GM21515 (cell line): ENCODE measurements around the gene ELK3.
A peak's percentile ranks its signal among the peaks of the same experiment; 100 is the strongest.

Experiments used
- ATAC-seq: cut with Tn5 transposase; IDR thresholded peaks from one replicate; pipeline ENCODE4 v1.9.1; 2021; ENCODE audit not compliant: unreplicated experiment

Gene ELK3

GRCh38 chr12:96193725-96194575, at the start of gene ELK3:
Gene ELK3, plus strand, starts transcription at chr12:96194375.
- peak; percentile 48 for ATAC-seq

GRCh38 chr12:96146747-96147146, 47.4 kb upstream of the ELK3 start:
- no peak for ATAC-seq

- no peak for ATAC-seq
These were observed 43.7 kb upstream of the ELK3 start for GRCh38 chr12:96150442-96150841.

DNA sequence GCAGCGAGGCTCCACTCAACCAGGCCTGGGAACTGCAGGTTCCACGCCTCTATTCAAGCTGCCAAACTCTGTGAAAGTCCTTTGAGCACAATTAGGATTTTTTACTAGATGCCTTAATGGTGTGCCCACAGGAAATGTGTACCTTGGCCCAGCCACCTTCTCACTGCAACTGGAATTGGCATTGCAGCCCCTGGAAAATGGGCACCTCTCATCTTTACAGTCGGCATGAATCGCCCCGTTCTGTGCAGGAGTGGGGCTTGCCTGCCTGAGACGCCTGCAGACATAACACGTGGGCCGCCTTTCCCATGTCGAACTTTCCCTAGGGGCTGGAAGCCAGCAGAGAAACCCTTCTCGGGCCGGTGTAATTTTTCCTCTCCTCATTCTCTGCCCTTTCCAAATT, 42.0 kb upstream of the ELK3 start:
- no peak for ATAC-seq

DNA sequence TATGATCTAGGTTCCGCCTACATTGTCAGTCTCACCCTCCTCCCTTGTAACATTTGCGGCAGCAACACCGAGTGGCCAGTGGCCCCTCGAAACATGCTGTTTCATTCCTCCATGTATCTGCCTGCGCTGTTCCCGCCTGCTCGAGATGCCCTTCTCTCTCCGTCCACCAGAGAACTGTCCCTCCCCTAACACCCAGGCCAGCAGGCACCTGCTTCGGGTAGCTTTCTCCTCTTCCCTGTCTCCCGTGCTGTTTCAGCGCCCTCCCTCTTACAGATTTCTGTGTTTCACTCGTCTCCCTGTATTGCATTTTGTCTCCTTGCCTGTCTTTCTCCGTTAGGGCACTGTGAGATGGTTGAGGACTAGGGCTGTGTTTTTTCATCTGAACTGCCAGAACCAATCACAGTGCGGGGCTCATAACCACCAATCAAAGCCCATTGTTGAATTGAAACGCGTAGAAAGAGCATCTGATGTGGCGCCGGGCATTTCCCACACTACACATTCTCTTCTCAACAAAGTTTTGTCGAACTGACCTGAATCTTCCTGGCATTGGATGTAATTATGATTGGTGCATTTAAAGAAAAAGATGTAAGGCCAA, 40.9 kb upstream of the ELK3 start:
- no peak for ATAC-seq

DNA sequence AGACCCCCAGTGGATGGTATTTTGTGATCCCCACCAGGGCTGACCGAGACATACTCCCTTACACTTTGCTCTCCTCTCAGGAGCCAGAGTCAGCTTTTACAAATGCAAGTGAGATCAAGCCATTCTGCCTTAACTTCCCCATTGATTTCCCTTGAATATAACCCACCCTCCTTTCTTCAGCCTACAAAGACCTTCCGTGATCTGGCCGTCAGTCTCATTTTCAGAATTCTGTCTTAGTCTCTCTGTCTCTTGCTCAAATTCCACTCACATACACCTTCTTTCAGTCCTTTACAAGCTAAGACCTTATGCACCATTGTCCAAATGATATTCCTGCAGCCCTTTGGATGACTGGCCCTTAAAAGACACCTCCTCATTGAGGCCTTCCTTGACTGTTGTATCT, 39.0 kb upstream of the ELK3 start:
- ATAC-seq, result no peak

DNA sequence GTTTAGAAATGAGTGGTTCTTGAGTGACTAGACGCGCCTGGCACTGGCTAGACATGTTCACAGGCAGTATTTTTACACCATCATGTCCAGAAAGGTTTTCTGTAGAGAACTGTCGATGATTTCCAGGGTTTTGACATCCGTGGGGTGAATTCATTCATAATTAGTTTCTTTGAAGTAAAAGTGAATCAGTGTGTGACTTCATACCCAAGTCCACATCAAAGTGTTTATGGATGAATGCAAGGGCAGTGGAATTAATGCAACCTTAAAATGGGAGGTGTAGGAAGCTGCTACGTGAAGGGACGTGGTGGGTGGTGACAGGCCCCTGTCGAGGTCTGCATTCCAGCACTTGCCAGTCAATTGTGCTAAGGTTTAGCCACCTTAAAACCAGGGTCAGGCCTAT, 38.4 kb upstream of the ELK3 start:
- no peak for ATAC-seq

DNA sequence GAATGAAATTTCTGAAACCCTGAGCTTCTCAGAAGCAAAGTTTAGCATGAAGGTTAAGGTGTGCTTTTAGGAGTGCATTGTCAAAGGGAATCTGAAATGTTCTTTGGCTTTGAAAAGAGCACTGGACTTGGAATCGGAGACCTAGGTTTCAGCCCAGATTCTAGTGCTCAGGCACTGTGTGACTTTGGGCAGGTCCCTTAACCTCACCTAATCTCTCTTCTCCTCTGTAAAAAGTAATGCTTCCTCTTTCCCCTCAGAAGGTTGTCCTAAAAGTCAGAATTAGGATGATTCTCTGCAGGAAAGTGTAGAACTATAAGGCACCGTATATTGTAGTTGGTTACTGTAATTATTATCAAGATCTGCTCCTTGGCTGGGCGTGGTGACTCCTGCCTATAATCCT, 38.0 kb upstream of the ELK3 start:
- no peak for ATAC-seq

- no peak for ATAC-seq
These were observed 36.7 kb upstream of the ELK3 start for GRCh38 chr12:96157427-96157826.

DNA sequence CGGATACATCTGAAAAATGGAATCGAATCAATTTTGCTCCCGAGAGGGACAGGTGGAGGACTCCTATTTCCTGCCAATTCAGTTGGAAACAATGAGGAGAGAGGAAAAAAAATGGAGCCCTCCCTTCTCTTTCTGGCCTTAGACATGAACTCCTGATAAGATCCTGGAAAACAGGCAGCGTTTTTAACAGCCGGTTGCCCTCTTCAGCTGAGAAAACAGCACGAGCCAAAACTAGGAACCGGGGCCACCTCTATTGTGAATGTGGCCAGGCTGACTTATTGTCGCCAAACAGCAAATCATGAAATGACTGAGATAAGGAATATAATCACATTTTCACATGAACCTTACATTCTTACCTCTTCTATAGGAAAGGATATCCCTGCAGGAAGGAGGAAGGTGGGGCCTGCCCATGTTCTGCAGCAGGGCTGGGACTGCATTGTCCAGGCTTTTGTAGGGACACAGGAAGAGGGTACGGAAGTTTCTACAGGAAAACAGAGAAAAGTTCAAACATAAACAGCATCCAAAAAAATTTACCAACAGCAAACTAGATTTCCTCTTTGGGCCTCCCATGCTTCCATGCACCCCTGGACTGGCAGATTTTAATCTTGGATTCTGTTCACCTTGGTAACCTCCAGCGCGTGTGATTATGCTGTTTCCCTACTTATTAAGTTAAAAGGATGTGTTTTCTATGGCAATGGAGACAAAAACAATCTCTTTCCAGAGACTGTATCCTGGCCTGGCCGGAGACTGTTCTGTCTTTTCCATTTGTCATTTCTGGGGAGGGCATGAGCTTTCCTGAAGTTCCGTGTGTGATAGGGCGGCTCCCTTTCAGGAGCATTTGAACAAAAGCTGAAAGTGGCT, 29.0 kb upstream of the ELK3 start:
- no peak for ATAC-seq

GRCh38 chr12:96166765-96167164, 27.4 kb upstream of the ELK3 start:
- ATAC-seq, result no peak

GRCh38 chr12:96167492-96167891, 26.7 kb upstream of the ELK3 start:
- ATAC-seq, result no peak

GRCh38 chr12:96170328-96170727, 23.8 kb upstream of the ELK3 start:
- ATAC-seq, result no peak

- no peak for ATAC-seq
These were observed 23.4 kb upstream of the ELK3 start for GRCh38 chr12:96170762-96171161.

GRCh38 chr12:96171905-96172304, 22.3 kb upstream of the ELK3 start:
- ATAC-seq, result no peak

DNA sequence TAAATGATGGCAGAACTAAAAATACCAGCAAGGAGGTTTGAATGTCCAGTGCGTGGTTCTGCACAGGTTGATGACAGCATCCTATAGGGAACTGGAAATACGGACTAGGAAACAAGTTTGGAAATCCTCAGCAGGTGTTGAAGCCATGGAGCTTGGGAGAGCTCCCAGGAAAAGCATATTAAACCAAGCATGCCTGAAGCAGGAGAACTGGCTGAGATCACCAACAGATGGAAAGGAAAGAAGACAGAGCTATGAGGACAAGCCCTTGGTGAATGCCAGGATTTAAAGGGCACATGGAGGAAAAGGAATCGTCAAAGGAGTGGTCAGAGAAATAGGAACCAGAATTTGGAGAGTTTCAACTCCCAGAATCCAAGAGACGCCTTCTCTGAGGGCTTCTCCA, 21.2 kb upstream of the ELK3 start:
- no peak for ATAC-seq

DNA sequence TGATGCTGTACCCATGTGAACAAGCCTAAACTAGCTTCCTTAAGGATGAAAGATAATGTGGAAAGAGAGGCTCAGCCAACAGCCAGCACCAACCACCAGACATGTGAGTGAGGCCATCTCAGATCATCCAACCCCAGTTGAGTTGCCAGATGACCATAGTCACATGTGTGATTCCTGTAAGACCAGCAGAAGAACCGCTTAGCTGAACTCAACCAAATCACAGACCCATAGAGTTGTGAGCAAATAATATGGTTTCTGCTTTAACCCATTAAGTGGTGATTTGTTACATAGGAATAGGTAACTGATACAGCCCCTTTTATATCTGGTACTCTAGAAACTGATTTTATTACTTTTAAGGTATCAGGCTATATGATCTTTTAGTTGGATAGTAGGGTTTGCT, 17.6 kb upstream of the ELK3 start:
- no peak for ATAC-seq

GRCh38 chr12:96177013-96177412, 17.2 kb upstream of the ELK3 start:
- peak; percentile 64 for ATAC-seq

DNA sequence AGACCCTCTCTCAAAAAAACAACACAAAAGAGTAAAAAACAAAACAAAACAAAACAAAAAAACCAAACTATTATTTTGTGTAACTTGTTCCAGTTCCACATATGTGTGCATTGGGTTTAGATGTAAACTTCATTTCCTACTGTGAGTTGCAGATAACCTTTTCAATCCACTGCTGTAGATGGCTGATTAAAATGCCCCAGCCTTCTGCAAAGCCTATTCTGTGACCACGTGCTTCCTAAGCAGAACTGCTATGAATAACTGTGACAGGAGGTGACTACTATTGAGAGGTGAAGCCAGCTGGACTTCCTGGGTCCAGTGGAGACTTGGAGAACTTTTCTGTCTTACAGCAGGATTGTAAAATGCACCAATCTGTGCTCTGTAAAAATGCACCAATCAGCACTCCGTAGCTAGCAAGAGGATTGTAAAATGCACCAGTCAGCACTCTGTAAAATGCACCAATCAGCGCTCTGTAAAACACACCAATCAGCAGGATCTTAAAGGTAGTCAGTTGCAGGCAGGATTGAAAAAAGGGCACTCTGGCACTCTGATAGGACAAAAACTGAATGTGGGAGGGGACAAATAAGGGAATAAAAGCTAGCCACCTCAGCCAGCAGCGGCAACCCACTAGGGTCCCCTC, 10.3 kb upstream of the ELK3 start:
- ATAC-seq, result no peak

DNA sequence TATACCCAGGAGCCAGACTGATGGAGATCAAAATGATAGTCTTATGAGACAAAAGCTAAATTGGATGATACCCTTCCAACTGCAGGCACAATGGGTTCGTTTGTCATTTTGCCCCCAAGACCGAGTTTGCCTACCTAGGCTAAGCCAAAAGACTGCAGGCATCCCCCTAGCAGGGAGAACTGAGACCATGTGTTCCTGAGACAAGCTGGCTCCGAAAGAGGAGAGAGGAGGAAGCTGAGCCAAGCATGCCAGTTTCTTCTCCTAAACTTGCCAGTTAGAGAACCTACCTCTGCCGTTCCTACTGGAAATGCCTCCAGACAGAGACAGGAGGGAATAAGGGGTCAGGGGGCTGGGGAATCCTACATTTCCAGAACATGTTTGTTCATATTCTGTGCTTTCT, 8.3 kb upstream of the ELK3 start:
- no peak for ATAC-seq

DNA sequence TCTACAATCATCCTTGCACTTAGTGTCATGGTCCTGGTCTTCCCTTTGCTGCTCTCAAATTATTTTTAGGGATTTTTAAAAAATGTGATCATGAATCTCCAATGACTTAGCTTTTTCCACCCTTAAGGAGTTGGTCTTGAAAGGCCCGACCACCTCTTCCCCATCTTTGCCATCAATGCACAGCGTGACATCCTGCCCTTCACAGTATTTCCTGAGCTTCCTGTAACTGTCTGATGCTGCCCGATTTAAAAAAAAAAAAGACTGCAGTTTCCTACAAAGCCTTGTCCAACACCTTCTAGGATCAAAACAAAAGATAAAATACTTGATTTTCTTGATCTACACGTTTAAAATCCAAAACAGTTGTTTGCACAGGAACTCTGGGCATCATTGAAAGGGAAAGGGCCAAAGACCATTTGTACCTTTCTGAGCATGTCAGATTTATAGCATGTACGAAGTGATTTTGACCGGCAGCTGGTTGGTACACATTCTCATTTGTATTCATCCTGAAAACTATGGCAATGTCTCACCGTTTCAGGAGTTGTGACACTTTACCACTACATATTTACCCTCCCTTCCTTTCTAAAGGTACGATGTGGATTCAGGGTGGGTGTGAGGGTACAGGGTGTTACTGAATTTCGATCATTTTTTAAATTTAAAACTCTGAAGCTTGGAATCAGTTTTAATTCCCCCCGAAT, 7.4 kb upstream of the ELK3 start:
- no peak for ATAC-seq
